Dermis microvascular lymphatic vessel endothelial cell (primary cell): Measurements from ENCODE around the gene CALB2. TPM values are rescaled to one million over a fixed set of nuclear protein-coding genes. Genes with fewer than 3 reads are reported as not detected.
"Not testable (repeated sequence)": the region's sequence is repeated elsewhere in the genome, so short reads cannot be mapped to it uniquely, and the experiment has no call there.

Experiments used
- DNase-seq, 2 donors: peaks; one replicate each; pipeline versions ENCODE4 v3.0.0 to v3.0.0-alpha.2; 2010; ENCODE audit warnings: low read depth in 2 of 2
- total RNA-seq: library from RNA; depleted of rRNA; stranded (reverse); fragments of >200 nt; gene quantifications from 2 replicates; pipeline ENCODE4 v1.2.1, GENCODE V29; 2014

The CALB2 gene
- total RNA-seq, 1 donor from 2014 or later: not detected

DNA sequence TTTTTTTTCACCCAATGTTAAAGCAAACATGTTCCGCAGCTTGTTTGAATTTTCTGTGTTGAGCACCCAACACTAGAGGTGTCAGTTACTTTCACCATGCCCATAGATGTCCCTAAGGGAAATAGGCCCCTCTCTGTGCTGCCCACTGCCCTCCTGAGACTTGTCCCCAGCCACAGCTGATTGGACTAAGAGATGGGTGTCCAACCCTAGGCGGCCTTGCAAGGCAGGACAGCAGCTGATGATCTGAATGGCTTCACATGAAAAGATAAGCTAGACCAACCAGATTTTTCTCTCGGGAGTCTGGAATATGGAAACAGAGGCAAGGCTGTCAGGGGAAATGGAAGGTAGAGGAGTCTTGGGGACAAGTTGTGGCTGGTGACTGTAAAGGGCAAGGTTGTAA lies 6.1 kb upstream of the CALB2 start:
- DNase-seq: no peak

DNA sequence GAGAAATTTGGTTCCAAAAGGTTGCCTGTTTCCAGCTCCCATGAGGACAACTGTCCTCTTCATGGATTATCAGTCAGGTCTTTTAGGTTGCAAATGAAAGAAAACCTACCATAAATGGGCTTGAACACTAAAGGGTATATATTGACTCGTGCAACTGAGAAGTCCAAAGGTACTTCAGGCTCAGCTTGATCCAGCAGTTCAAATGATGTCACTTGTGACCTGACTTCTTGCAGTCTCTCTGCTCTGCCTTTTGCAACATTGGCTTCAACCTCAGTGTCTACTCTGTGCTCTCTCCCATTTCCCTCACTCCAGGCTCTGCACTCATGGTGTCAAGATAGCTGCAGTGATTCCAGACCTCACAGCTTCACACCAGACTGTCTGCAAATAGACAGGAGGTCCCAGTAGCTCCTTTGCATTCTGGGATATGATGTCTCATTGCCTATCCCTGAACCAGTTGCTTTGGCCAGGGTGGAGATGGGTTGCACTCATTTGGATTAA lies 5.5 kb upstream of the CALB2 start:
- DNase-seq: no peak

- DNase-seq: no peak
Observed at GRCh38 chr16:71353736-71354135, 4.8 kb upstream of the CALB2 start.

- DNase-seq: no peak
Observed at GRCh38 chr16:71354156-71354555, 4.4 kb upstream of the CALB2 start.

DNA sequence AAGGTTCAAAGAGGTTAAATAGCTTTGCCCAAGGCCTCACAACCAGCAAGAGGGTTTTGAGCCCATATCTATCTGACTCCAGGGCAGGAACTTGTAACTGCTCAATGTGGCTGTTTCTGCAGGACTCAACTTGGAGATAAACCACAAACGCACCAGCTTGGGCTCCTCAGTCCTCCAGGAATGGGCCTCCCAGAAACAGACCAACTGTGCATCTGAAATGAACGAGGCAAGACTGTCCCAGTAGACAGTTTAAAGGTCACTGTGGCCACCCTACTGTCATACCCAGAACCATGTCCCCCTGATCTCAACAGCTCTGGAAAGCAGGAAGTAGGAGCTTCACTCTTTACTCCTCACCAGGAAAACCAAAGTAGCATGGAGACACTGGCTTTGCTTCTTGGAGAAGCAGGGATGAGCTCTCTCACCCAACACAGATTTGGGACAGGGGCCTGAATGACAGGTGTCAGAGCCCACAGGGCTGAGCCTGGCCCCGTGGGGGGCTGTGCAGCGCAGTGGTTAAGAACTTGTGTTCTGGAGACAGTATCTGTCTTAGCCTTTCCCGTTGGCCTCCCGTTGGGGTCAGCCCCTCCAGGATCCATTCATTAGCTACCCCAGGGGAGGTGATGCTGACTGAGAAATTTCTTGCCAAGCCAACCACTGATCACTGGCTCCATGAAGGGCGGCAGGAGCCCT lies 2.3 kb upstream of the CALB2 start:
- DNase-seq: no peak

- DNase-seq: not testable (repeated sequence)
Observed at GRCh38 chr16:71356936-71357335, 1.6 kb upstream of the CALB2 start.

DNA sequence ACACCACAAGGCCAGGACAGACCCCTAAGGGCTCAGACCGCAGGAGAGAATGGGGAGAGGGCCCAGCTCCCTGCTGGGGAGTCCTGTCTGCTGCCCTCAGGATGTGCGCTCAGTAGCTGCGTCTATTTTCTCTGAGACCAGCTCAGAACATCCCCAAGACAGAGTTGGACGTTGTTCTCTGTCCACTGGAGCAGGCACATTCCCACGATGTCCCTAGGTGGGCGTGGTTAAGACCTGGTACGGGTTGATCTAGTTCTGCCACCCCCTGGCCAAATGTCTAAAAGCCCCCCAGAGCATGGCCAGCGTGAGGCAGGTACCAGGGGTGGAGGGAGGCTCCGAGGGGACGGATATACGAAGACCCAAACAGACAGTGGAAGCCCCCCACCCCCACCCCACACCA lies 842 bp upstream of the CALB2 start:
- DNase-seq: no peak

GRCh38 chr16:71359431-71359830 lies 908 bp downstream of the CALB2 start:
- no peak for DNase-seq

- DNase-seq: peak in 1 of 2 donors; percentile 46
Observed at GRCh38 chr16:71360378-71360777, 1.9 kb downstream of the CALB2 start.

GRCh38 chr16:71364133-71364681 lies 5.7 kb downstream of the CALB2 start:
- DNase-seq: no peak

GRCh38 chr16:71365021-71365420 lies 6.5 kb downstream of the CALB2 start:
- DNase-seq: no peak

- peak; percentile 11 to 37 for DNase-seq
Observed at GRCh38 chr16:71367241-71367976, 8.9 kb downstream of the CALB2 start.

DNA sequence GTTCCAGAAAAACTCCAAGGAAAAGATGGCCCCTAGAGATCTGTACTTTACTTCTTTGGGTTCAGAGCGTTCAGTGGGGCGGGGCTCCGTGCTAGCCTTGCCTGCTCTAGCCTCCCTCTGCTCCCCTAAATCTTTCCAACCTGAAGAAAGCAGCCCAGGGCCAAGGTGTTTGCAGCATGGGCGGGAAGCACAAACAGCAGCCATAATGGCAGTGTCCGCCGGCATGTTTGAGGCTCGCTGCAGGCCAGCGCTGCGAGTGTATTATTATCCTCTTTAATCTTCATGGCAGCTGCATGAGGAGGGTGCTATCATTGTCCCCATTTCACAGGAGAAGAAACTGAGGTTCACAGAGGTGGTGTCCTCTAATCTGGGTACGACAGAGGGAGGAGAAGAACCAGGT lies 10.4 kb downstream of the CALB2 start:
- no peak for DNase-seq

DNA sequence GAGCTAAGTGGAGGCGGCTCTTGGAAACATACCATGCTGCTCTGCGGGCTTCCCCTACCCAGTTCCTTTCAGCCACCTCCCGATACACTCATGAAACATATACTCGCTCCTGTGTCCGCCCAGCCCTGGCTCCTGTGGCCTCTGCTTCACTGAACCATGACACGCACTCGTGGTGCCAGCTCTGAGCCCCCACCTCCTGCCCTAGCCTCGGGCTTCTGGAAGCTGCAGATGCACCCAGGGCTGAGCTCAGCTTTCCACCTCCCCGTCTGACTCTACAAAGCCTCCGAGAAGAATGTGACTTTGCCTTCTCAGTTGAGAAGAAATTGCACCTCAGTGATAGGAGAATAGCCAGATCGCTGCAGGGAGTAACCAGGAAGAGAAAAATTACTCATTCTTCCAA lies 11.0 kb downstream of the CALB2 start:
- DNase-seq: no peak

DNA sequence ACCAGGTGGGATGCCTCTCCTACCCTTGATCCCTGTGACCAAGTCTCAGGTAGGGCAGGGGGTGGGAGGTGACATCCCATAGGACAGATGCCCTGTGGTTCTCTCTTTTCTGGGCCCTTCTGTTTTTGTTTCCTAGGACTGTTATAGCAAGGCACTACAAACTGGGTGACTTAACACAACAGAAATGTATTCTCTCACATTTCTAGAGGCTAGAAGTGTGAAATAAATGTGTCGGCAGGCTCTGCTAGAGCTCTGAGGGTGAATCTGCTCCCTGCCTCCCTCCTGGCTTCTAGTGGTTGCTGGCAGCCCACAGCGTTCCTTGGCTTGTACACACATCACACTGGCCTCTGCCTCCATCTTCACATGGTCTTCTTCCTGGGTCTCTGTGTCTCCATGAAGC lies 12.7 kb downstream of the CALB2 start:
- DNase-seq: no peak

DNA sequence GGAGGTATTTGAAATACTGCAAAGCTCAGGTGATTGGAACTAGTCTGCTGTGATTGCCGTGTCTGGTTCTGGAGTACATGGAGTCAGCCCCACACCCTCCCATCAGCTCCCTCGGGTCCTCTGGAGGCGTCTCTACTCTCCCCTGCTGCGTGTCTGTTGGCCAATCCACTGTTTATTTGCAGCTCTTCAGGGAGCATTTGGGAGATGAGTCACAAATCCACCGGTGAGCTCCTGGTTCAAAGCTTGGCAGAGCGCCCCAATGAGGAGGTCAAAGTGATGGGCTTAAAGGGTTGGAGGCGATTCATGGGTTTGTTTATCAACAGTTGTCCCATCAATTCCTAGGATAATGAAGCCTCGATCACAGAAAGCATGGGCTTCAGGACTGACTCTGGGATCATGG lies 14.6 kb downstream of the CALB2 start:
- DNase-seq: no peak

DNA sequence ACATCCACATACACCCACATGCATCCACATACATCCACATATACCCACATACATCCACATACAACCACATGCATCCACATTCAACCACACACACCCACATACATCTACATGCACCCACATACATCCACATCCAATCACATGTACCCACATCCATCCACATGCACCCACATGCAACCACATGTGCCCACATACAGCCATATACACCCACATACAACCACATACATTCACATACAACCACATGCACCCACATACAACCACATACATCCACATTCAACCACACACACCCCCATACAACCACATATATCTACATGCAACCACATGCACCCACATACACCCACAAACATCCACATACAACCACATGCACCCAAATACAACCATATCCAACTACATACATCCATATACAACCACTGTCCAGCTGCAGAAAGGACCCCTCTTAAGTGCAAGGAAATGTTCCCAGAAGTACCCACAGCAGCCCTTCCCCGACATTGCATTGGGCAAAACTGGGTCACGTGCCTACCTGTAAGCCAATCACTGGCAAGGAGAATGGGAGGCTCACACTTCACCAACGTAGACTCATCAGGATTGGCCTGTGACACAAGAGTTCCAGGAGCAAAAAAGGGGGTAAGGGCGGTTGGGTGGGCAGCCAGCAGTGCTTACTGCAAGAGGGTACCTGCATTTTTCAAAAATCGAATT lies 18.1 kb downstream of the CALB2 start:
- no peak for DNase-seq

DNA sequence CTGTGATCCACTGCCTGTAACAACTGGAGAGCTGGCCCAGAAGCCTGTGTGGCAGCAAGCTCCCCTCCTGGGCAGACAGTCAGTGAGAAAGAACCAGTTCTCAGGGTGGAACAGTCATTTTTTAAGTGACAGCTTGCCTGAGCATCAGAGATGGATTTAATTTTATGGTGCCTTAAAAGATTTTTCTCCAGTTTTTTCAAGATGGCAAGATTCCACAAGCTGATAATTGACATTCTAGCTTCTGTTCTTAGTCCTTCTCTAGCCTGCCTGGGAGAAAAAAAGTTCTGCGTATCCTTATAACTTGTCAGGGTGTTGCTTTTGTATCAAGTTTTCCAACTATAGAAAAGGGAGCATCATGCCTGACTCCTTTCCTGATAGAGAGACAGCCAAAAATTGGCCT lies 21.2 kb downstream of the CALB2 start:
- DNase-seq: no peak

GRCh38 chr16:71380831-71381230 lies 22.3 kb downstream of the CALB2 start:
- no peak for DNase-seq

DNA sequence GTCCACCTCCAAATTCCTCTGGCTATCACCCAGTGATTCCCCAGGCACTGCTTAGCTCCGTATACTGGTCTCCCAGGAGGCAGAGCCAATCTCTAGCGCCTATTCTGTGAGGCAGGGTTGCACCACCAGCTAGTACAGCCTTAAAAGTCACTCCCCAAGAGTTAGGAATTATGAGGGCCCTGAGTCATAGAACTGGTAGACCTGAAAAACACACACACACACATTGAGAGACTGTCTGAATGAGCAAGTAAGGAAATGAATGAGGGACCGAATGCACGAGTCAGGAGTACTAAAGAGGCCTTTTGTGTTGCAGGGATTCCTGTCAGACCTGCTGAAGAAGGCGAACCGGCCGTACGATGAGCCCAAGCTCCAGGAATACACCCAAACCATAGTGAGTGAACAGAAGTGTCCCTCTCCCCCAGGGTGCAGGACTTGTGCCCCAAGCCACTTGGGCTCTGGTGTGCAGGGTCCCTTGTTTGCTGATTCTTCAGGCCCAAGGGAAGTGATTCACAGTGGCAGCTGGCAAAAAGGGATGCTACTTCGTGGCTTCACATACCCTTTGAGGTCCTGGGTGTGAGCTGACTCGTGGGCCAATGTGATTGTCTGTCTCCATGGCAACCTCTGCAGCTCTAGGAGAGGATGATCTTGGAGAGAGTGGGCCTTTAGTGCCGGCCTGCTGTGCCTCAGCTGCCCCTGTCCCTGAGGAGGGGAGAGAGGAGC lies 24.7 kb downstream of the CALB2 start:
- DNase-seq: no peak

DNA sequence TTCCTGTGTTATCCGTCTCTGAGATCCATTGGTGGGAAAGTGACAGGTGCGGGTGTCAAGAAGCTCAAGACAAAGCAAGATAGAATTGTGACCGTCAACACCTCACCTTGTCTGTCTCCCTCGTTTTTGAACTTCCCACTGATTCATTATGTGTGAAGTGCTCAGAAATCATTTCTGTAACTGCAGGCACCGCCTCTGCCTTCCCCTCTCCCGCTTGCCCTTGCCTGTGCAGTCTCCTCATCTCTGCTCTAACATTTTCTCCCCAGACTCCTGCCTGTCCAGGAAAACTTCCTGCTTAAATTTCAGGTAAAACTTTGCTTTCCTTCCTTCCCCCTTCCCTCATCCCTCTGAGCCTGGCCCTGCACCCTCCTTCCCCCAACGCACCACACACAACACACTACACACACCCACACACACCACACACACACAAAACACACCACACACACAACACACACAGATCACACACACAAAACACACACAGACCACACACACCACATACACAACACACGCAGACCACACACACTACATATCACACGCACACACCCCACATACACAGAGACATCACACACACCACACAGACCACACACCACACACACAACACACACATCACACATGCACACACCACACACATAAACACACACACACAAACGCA lies 25.7 kb downstream of the CALB2 start:
- DNase-seq: no peak
